CD4-positive, alpha-beta T cell treated with Interleukin-6 at 100 ng/mL for 8 hours (primary cell): ENCODE measurements around the gene HDAC4.

Experiments used
- DNase-seq: peaks from one replicate; pipeline ENCODE4 v3.0.0-alpha.2; 2020; ENCODE audit warnings: mixed read lengths, low spot score

HDAC4 gene

GRCh38 chr2:239279508-239280295 lies 121.1 kb downstream of the HDAC4 start:
- DNase-seq, result no peak

GRCh38 chr2:239278941-239279365 lies 121.9 kb downstream of the HDAC4 start:
- DNase-seq, result no peak

GRCh38 chr2:239278361-239278760 lies 122.5 kb downstream of the HDAC4 start:
- no peak for DNase-seq

GRCh38 chr2:239277401-239278085 lies 123.3 kb downstream of the HDAC4 start:
- no peak for DNase-seq

- DNase-seq, result no peak
Observed at GRCh38 chr2:239276851-239277250, 124.0 kb downstream of the HDAC4 start.

GRCh38 chr2:239275847-239276831 lies 124.7 kb downstream of the HDAC4 start:
- DNase-seq, result no peak

- peak; percentile 87 for DNase-seq
Observed at GRCh38 chr2:239275044-239275685, 125.7 kb downstream of the HDAC4 start.

- no peak for DNase-seq
Observed at GRCh38 chr2:239274391-239275043, 126.3 kb downstream of the HDAC4 start.

- DNase-seq, result no peak
Observed at GRCh38 chr2:239273280-239274234, 127.3 kb downstream of the HDAC4 start.

GRCh38 chr2:239272626-239273025 lies 128.2 kb downstream of the HDAC4 start:
- DNase-seq, result no peak

- DNase-seq, result no peak
Observed at GRCh38 chr2:239271882-239272281, 128.9 kb downstream of the HDAC4 start.

- no peak for DNase-seq
Observed at GRCh38 chr2:239271471-239271870, 129.3 kb downstream of the HDAC4 start.

- no peak for DNase-seq
Observed at GRCh38 chr2:239269916-239270315, 130.9 kb downstream of the HDAC4 start.

GRCh38 chr2:239269173-239269885 lies 131.5 kb downstream of the HDAC4 start:
- DNase-seq, result no peak

GRCh38 chr2:239268549-239268948 lies 132.3 kb downstream of the HDAC4 start:
- no peak for DNase-seq

- no peak for DNase-seq
Observed at GRCh38 chr2:239268082-239268481, 132.7 kb downstream of the HDAC4 start.

- peak; percentile 95 for DNase-seq
Observed at GRCh38 chr2:239267288-239267951, 133.4 kb downstream of the HDAC4 start.

GRCh38 chr2:239266779-239267287 lies 134.0 kb downstream of the HDAC4 start:
- DNase-seq, result no peak

GRCh38 chr2:239266434-239266766 lies 134.4 kb downstream of the HDAC4 start:
- no peak for DNase-seq
